Left hindlimb (tissue), 1 donor: ENCODE measurements around the gene PITPNM3.

Source experiments
- DNase-seq: peaks from one replicate; pipeline ENCODE4 v3.0.0-alpha.2; 2018

Gene PITPNM3

GRCh38 chr17:6525141-6525540 lies 31.2 kb downstream of the PITPNM3 start:
- DNase-seq = no peak

- DNase-seq = no peak
These were observed 31.8 kb downstream of the PITPNM3 start for GRCh38 chr17:6524520-6524919.

GRCh38 chr17:6523809-6524355 lies 32.5 kb downstream of the PITPNM3 start:
- no peak for DNase-seq

- DNase-seq = no peak
These were observed 33.0 kb downstream of the PITPNM3 start for GRCh38 chr17:6523330-6523729.

- no peak for DNase-seq
These were observed 34.8 kb downstream of the PITPNM3 start for GRCh38 chr17:6521586-6521985.

- DNase-seq = no peak
These were observed 39.3 kb downstream of the PITPNM3 start for GRCh38 chr17:6517062-6517461.

GRCh38 chr17:6514371-6514770 lies 42.0 kb downstream of the PITPNM3 start:
- DNase-seq = no peak

GRCh38 chr17:6512552-6512951 lies 43.8 kb downstream of the PITPNM3 start:
- DNase-seq = no peak

- no peak for DNase-seq
These were observed 45.9 kb downstream of the PITPNM3 start for GRCh38 chr17:6510321-6510977.

GRCh38 chr17:6509921-6510320 lies 46.4 kb downstream of the PITPNM3 start:
- DNase-seq = no peak

- no peak for DNase-seq
These were observed 47.2 kb downstream of the PITPNM3 start for GRCh38 chr17:6509031-6509771.

- no peak for DNase-seq
These were observed 47.8 kb downstream of the PITPNM3 start for GRCh38 chr17:6508519-6509030.

GRCh38 chr17:6508016-6508415 lies 48.3 kb downstream of the PITPNM3 start:
- no peak for DNase-seq

GRCh38 chr17:6507535-6507934 lies 48.8 kb downstream of the PITPNM3 start:
- peak; percentile 62 for DNase-seq

- DNase-seq = no peak
These were observed 49.6 kb downstream of the PITPNM3 start for GRCh38 chr17:6506679-6507231.

- DNase-seq = no peak
These were observed 50.8 kb downstream of the PITPNM3 start for GRCh38 chr17:6505425-6506142.

GRCh38 chr17:6503641-6504195 lies 52.6 kb downstream of the PITPNM3 start:
- DNase-seq = no peak

GRCh38 chr17:6502871-6503509 lies 53.4 kb downstream of the PITPNM3 start:
- DNase-seq = no peak

- DNase-seq = no peak
These were observed 54.2 kb downstream of the PITPNM3 start for GRCh38 chr17:6502142-6502541.

- DNase-seq = no peak
These were observed 55.0 kb downstream of the PITPNM3 start for GRCh38 chr17:6501359-6501758.

- no peak for DNase-seq
These were observed 57.3 kb downstream of the PITPNM3 start for GRCh38 chr17:6498901-6499540.

- DNase-seq = no peak
These were observed 58.0 kb downstream of the PITPNM3 start for GRCh38 chr17:6498356-6498755.
